ENCODE data around the gene PRSS22. TPM values are rescaled to one million over a fixed set of nuclear protein-coding genes. Genes with fewer than 3 reads are reported as not detected.
A peak's percentile ranks its signal among the peaks of the same experiment; 100 is the strongest.

The PRSS22 gene
- total and polyA plus RNA-seq, 9 donors, result 0.10 to 7.2 (median 1.2) TPM; not detected in 3

- TF ChIP-seq CTCF (IDR thresholded peaks at IDR 0.05) (no peak), EP300 (IDR thresholded peaks at IDR 0.05) (no peak), POLR2A (IDR thresholded peaks at IDR 0.05) (no peak)
- H3K27ac ChIP-seq, result no peak overlapping the region
- intact Hi-C loops (cut with DNase I), result no loop called here
- H3K4me3 ChIP-seq, result no peak overlapping the region
- no peaks in the 10 kb centered on the region for H3K36me3 ChIP-seq
- WGBS, 3 donors, result 86 to 90% (median 87%) methylated on average over 13 of the region's 13 CpGs
- no peaks in the 10 kb centered on the region for H3K27me3 ChIP-seq
- no peaks in the 10 kb centered on the region for H3K9me3 ChIP-seq
- no peaks in the 10 kb centered on the region for H3K4me1 ChIP-seq (ENCODE audit: insufficient read depth)
- DNase-seq, result no peak
Observed at GRCh38 chr16:2899564-2900072, 41.6 kb upstream of the PRSS22 start.

DNA sequence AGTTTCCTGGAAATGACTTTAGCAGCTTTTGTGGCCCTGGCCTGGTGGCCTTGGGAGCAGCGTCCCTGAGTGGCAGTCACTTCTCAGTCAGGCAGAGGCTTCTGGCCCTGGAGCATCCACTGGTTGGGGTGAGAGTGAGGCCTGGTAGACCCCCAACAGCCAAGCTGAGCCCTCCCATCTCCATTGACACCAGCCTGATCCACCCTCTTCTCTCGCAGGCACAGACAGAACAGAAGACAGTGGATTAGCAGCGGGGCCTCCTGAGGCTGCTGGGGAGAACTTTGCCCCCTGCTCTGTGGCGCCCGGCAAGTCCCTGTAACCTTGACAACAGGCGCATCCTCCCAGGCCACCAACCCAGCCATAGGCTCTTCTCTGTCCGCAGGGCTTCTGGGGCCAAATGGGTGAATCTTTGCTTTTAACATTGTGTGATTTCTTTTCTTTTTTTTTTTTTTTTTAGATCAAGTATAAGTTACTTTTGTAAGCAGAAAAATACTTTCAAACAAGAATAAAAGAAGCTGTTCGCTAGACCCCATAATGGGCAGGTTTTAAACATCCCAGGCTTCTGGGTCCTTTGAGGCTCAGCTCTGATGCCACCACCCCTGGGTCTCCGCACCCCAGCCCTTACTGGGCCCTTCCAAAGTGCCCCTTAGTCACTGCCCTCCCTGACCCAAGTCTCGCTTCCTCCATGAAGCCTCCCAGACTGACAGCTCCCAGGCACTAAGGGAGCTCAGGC is 41.0 kb upstream of the PRSS22 start:
- no peak overlapping the region for H3K27ac ChIP-seq
- TF ChIP-seq CTCF (IDR thresholded peaks at IDR 0.05) (no peak), EP300 (IDR thresholded peaks at IDR 0.05) (no peak), POLR2A (IDR thresholded peaks at IDR 0.05) (no peak)
- 81 to 88% (median 87%) methylated on average over 10 of the region's 10 CpGs for WGBS, 3 donors
- intact Hi-C loops (cut with DNase I), result no loop called here
- H3K4me3 ChIP-seq, result no peak overlapping the region
- H3K4me1 ChIP-seq (ENCODE audit: insufficient read depth), result no peaks in the 10 kb centered on the region
- no peaks in the 10 kb centered on the region for H3K9me3 ChIP-seq
- no peak for DNase-seq
- no peaks in the 10 kb centered on the region for H3K27me3 ChIP-seq
- H3K36me3 ChIP-seq, result no peaks in the 10 kb centered on the region

DNA sequence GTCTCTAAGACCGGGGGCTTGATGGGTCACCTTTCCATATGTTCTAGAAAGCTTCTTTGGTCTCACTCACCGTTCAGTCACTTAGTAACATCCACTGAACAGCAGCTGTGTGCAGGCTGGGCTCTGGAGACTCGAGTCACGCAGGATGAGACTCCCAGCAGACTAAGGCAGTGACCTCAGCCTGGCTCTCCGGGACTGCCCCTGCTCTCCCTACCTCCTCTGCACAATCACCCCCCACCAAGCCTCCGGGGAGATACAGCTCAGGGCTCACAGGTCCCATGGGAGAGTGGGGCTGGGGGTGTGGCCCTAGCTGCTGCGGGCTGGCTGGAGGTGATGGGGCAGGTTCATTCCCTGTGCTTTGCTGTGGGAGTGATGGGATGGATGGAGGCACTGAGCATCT is 39.1 kb upstream of the PRSS22 start:
- peak in 1 of 5 donors; percentile 13 for DNase-seq
- 51 to 61% (median 52%) methylated on average over 7 of the region's 7 CpGs for WGBS, 3 donors
- no peaks in the 10 kb centered on the region for H3K9me3 ChIP-seq
- intact Hi-C loops (cut with DNase I), result no loop called here
- no peak for TF ChIP-seq POLR2A (IDR thresholded peaks at IDR 0.05)
- TF ChIP-seq CTCF (IDR thresholded peaks at IDR 0.05), result no peak
- TF ChIP-seq EP300 (IDR thresholded peaks at IDR 0.05), result no peak
- H3K27ac ChIP-seq, result no peak overlapping the region
- no peaks in the 10 kb centered on the region for H3K27me3 ChIP-seq
- H3K4me3 ChIP-seq, result no peak overlapping the region
- H3K4me1 ChIP-seq (ENCODE audit: insufficient read depth), result no peaks in the 10 kb centered on the region
- no peaks in the 10 kb centered on the region for H3K36me3 ChIP-seq

DNA sequence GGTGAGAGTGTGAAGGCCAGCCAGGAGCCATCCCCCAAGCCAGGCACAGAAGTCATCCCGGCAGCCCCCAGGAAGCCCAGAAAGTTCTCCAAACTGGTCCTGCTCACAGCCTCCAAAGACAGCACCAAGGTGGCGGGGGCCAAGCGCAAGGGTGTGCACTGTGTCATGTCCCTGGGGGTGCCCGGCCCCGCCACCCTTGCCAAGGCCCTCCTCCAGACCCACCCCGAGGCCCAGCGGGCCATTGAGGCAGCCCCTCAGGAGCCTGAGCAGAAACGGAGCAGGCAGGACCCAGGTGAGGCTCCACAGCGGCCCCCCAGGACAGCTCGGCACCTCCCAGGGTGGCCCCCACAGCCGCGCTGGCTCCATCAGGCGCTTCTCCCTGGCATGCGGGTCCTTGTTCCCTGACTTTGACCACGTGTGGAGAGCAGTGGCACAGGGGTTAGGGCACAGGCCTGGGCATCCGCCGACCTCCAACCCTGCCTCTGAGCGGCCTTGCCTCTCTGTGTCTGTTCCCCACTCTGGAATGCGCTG is 38.6 kb upstream of the PRSS22 start:
- Histone ChIP-seq H3K4me1 (ENCODE audit: insufficient read depth) (no peaks in the 10 kb centered on the region), H3K4me3 (no peak overlapping the region), H3K27ac (no peak overlapping the region), H3K9me3 (no peaks in the 10 kb centered on the region), H3K27me3 (no peaks in the 10 kb centered on the region), H3K36me3 (no peaks in the 10 kb centered on the region)
- intact Hi-C loops (cut with DNase I), result no loop called here
- WGBS, 3 donors, result 91% methylated on average over 17 to 19 of the region's 19 CpGs
- peak in 1 of 5 donors; percentile 24 for DNase-seq
- no peak for TF ChIP-seq EP300 (IDR thresholded peaks at IDR 0.05)

DNA sequence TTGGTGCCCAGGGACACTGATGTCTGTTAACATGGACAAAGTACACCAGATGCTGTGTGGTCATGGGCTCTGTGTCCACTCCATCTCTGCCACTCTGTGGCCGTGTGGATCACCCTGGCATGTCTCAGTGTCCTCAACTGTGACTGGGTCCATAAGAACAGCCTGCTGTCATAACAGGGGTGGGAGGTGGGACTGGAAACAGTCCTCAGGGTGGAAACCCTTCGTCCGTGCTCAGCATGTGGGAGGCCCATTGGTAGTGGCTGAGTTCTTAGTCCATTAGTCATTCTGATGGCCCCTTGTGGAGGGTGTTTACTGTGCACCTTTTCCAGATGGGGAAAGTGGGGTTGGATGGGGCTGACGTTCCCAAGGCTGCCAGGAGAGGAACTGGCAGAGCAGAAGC is 37.8 kb upstream of the PRSS22 start:
- TF ChIP-seq CTCF (IDR thresholded peaks at IDR 0.05), result no peak
- TF ChIP-seq POLR2A (IDR thresholded peaks at IDR 0.05), result no peak
- no peak for TF ChIP-seq EP300 (IDR thresholded peaks at IDR 0.05)
- intact Hi-C loops (cut with DNase I), result no loop called here
- no peak overlapping the region for H3K4me3 ChIP-seq
- H3K4me1 ChIP-seq (ENCODE audit: insufficient read depth), result peaks cover 2% of the 10 kb centered on the region
- H3K36me3 ChIP-seq, result no peaks in the 10 kb centered on the region
- DNase-seq, result no peak
- no peak overlapping the region for H3K27ac ChIP-seq
- H3K27me3 ChIP-seq, result no peaks in the 10 kb centered on the region
- H3K9me3 ChIP-seq, result no peaks in the 10 kb centered on the region
- WGBS, 3 donors, result 53 to 62% (median 60%) methylated on average over 4 of the region's 4 CpGs
